ENCODE data around the gene USP3.

USP3 gene

DNA sequence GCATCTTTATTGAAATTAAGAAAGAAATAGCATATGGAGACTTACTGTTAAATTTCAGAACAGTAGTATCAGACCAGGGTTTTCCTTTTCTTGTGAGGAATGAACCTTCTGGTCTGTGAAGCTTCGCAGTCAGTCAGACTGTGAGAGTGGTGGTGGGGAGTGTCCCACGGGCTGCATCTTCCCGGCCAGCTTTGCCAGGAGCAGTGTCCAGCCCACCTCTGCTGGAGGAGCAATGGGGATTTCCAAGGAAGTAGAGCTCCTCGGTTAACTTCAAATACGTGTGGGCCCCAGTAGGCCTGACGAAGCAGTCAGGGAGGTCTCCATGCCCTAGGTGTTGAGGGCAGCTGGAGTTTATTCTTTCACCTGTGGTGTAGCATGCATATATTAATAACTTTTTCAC lies 51.9 kb downstream of the USP3 start:
- Histone ChIP-seq H4K8ac (ENCODE audit: low read depth, low read length) (no peak overlapping the region), H3K4ac (ENCODE audit: low read depth, low read length) (no peak overlapping the region), H4K5ac (ENCODE audit: low read length) (no peak overlapping the region), H3K27ac (ENCODE audit: low read depth, low read length) (no peak overlapping the region), H2BK15ac (replicated peaks; ENCODE audit: low read depth) (no peak overlapping the region), H3K9ac (ENCODE audit: low read length) (no peak overlapping the region), H3K23ac (ENCODE audit: low read length) (no peak overlapping the region), H3K79me1 (ENCODE audit: low read length) (peaks cover 1% of the 10 kb centered on the region), H2AK5ac (ENCODE audit: low read length) (no peak overlapping the region), H3K4me1 (ENCODE audit: control insufficient read depth, low read depth, low read length) (peaks cover 2% of the 10 kb centered on the region), H3K56ac (ENCODE audit: low read length) (no peak overlapping the region), H2BK120ac (ENCODE audit: low read depth, low read length) (no peak overlapping the region), H3K4me2 (ENCODE audit: low read length) (no peak overlapping the region), H3K4me3 (ENCODE audit: low read length) (no peak overlapping the region), H3K18ac (ENCODE audit: low read length) (no peak overlapping the region), H3K27me3 (ENCODE audit: insufficient read depth, low read length, poor library complexity) (no peaks in the 10 kb centered on the region), H3K36me3 (ENCODE audit: control insufficient read depth, insufficient read depth, low read length) (no peaks in the 10 kb centered on the region), H2BK5ac (ENCODE audit: low read length) (no peak overlapping the region), H3K79me2 (ENCODE audit: control insufficient read depth, insufficient read depth, low read length) (no peaks in the 10 kb centered on the region)
- WGBS (ENCODE audit: extremely low coverage, insufficient coverage, low lambda C conversion rate): no CpG with 5 or more reads among the region's 6 CpGs
- no peak for DNase-seq

DNA sequence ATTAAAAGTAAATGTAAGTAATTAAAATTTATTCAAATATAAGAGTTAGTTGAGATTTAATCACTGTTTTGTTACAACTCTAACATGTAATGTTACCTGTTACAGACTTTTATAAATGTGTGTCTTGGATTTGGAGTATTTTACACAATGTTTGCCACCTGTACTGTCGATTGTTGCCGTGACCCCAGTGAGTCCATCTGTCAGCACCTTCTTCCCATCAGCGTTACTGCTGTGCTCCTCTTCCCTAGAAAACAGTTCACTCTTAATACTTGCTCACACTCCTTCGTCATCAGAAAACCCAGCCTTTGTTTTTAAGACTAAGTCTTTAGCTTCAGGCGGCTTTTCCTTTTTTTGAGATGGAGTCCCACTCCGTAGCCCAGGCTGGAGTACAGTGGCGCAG lies 52.3 kb downstream of the USP3 start:
- WGBS (ENCODE audit: extremely low coverage, insufficient coverage, low lambda C conversion rate): no CpG with 5 or more reads among the region's 7 CpGs
- Histone ChIP-seq H3K9ac (ENCODE audit: low read length) (no peak overlapping the region), H2BK5ac (ENCODE audit: low read length) (no peak overlapping the region), H3K4me3 (ENCODE audit: low read length) (no peak overlapping the region), H2BK120ac (ENCODE audit: low read depth, low read length) (no peak overlapping the region), H4K8ac (ENCODE audit: low read depth, low read length) (no peak overlapping the region), H3K23ac (ENCODE audit: low read length) (no peak overlapping the region), H3K27me3 (ENCODE audit: insufficient read depth, low read length, poor library complexity) (no peaks in the 10 kb centered on the region), H3K79me1 (ENCODE audit: low read length) (peaks cover 1% of the 10 kb centered on the region), H3K4me2 (ENCODE audit: low read length) (no peak overlapping the region), H2AK5ac (ENCODE audit: low read length) (no peak overlapping the region), H4K5ac (ENCODE audit: low read length) (no peak overlapping the region), H3K27ac (ENCODE audit: low read depth, low read length) (no peak overlapping the region), H3K36me3 (ENCODE audit: control insufficient read depth, insufficient read depth, low read length) (no peaks in the 10 kb centered on the region), H3K56ac (ENCODE audit: low read length) (no peak overlapping the region), H2BK15ac (replicated peaks; ENCODE audit: low read depth) (no peak overlapping the region), H3K18ac (ENCODE audit: low read length) (no peak overlapping the region), H3K79me2 (ENCODE audit: control insufficient read depth, insufficient read depth, low read length) (no peaks in the 10 kb centered on the region), H3K4me1 (ENCODE audit: control insufficient read depth, low read depth, low read length) (peaks cover 2% of the 10 kb centered on the region), H3K4ac (ENCODE audit: low read depth, low read length) (no peak overlapping the region)
- DNase-seq: no peak

DNA sequence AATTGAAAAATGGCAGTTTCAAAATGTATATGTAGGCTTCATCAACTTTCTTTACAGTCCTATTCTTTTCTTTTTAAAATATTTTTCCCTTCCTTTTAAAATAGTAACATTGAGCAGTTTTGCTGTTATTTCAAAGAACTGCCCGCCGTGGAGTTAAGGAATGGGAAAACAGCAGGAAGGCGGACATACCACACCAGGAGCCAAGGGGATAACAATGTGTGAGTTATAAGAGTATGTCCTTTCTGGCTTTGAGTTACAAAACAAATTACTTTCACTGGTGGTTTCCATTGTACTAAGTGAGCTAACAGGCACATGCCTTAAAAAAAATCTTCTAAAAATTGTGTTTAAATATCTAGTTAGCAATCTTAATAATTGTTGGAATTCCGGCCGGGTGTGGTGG lies 55.4 kb downstream of the USP3 start:
- H4K8ac ChIP-seq (ENCODE audit: low read depth, low read length): no peak overlapping the region
- H2BK5ac ChIP-seq (ENCODE audit: low read length): no peak overlapping the region
- H3K79me1 ChIP-seq (ENCODE audit: low read length): no peaks in the 10 kb centered on the region
- H3K9ac ChIP-seq (ENCODE audit: low read length): no peak overlapping the region
- H3K56ac ChIP-seq (ENCODE audit: low read length): no peak overlapping the region
- peak; percentile 56 for DNase-seq
- H2BK120ac ChIP-seq (ENCODE audit: low read depth, low read length): no peak overlapping the region
- no peaks in the 10 kb centered on the region for H3K4me1 ChIP-seq (ENCODE audit: control insufficient read depth, low read depth, low read length)
- no peak overlapping the region for H3K18ac ChIP-seq (ENCODE audit: low read length)
- no peaks in the 10 kb centered on the region for H3K36me3 ChIP-seq (ENCODE audit: control insufficient read depth, insufficient read depth, low read length)
- H3K79me2 ChIP-seq (ENCODE audit: control insufficient read depth, insufficient read depth, low read length): no peaks in the 10 kb centered on the region
- no peak overlapping the region for H2BK15ac ChIP-seq (replicated peaks; ENCODE audit: low read depth)
- H3K27ac ChIP-seq (ENCODE audit: low read depth, low read length): no peak overlapping the region
- H3K27me3 ChIP-seq (ENCODE audit: insufficient read depth, low read length, poor library complexity): no peaks in the 10 kb centered on the region
- no CpG with 5 or more reads among the region's 5 CpGs for WGBS (ENCODE audit: extremely low coverage, insufficient coverage, low lambda C conversion rate)
- H4K5ac ChIP-seq (ENCODE audit: low read length): no peak overlapping the region
- no peak overlapping the region for H3K4me2 ChIP-seq (ENCODE audit: low read length)
- H2AK5ac ChIP-seq (ENCODE audit: low read length): no peak overlapping the region
- no peak overlapping the region for H3K4me3 ChIP-seq (ENCODE audit: low read length)
- no peak overlapping the region for H3K4ac ChIP-seq (ENCODE audit: low read depth, low read length)
- H3K23ac ChIP-seq (ENCODE audit: low read length): no peak overlapping the region

DNA sequence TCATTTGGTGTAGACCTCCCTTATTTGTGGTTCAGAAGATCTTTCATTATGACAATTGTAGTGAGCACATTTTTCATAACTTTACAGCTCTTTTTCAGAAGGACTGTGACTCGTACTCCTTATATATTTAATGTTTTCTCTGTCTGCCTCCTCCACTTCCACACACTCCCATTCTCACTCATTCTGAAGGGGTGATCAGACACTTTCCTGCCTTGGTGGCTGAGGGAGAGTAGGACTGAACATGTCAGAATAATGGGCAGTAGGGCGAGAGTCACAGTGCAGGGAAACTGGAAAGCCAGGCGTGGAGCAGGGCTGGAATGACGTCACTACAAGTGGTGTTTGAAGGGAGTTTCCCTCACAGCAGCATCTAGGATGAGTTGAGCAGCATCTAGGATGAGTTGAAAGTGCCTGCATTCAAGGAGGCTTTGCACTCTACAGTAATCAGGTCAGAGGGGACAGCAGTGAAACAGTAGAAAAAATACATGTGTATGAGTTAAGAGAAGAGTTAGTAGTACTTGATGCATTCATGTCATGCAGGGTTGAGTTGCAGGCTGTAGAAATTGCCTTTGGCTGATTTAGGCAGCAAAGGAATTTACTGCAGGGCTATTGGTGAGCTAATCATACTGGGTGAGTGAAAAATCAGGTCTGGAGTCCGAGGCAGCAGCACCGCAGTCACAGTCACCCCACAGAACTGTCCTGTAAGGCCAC lies 56.5 kb downstream of the USP3 start:
- Histone ChIP-seq H3K4me3 (ENCODE audit: low read length) (no peak overlapping the region), H4K5ac (ENCODE audit: low read length) (no peak overlapping the region), H3K4me2 (ENCODE audit: low read length) (no peak overlapping the region), H3K9ac (ENCODE audit: low read length) (no peak overlapping the region), H3K36me3 (ENCODE audit: control insufficient read depth, insufficient read depth, low read length) (no peaks in the 10 kb centered on the region), H3K27me3 (ENCODE audit: insufficient read depth, low read length, poor library complexity) (no peaks in the 10 kb centered on the region), H2BK5ac (ENCODE audit: low read length) (no peak overlapping the region), H3K23ac (ENCODE audit: low read length) (no peak overlapping the region), H3K79me1 (ENCODE audit: low read length) (no peaks in the 10 kb centered on the region), H3K27ac (ENCODE audit: low read depth, low read length) (no peak overlapping the region), H2BK120ac (ENCODE audit: low read depth, low read length) (no peak overlapping the region), H3K4me1 (ENCODE audit: control insufficient read depth, low read depth, low read length) (no peaks in the 10 kb centered on the region), H3K56ac (ENCODE audit: low read length) (no peak overlapping the region), H2BK15ac (replicated peaks; ENCODE audit: low read depth) (no peak overlapping the region), H3K79me2 (ENCODE audit: control insufficient read depth, insufficient read depth, low read length) (no peaks in the 10 kb centered on the region), H3K4ac (ENCODE audit: low read depth, low read length) (no peak overlapping the region), H2AK5ac (ENCODE audit: low read length) (no peak overlapping the region), H3K18ac (ENCODE audit: low read length) (no peak overlapping the region), H4K8ac (ENCODE audit: low read depth, low read length) (no peak overlapping the region)
- DNase-seq: peak; percentile 30
- WGBS (ENCODE audit: extremely low coverage, insufficient coverage, low lambda C conversion rate): no CpG with 5 or more reads among the region's 6 CpGs

DNA sequence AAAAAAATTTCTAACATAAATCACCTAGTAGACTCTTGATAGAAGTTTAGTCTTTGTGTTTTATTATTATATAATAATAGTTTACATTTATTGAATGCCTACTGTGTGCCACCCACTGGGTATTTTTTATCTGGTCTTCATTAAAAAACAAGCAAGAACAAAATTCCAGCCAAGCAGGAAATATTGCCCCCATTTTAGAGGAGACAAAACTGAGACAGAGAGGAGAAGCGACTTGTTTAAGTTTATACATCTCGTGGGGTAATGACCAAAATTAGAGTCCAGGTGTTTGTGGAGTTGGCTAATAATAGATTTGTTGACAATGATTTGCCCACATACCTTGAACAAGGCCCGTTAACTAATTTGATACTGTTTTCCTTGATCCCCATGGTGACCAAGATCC lies 59.7 kb downstream of the USP3 start:
- H3K79me2 ChIP-seq (ENCODE audit: control insufficient read depth, insufficient read depth, low read length): no peaks in the 10 kb centered on the region
- H3K18ac ChIP-seq (ENCODE audit: low read length): no peak overlapping the region
- H4K5ac ChIP-seq (ENCODE audit: low read length): no peak overlapping the region
- WGBS (ENCODE audit: extremely low coverage, insufficient coverage, low lambda C conversion rate): no CpG with 5 or more reads among the region's 3 CpGs
- no peak overlapping the region for H2BK15ac ChIP-seq (replicated peaks; ENCODE audit: low read depth)
- no peak overlapping the region for H2BK5ac ChIP-seq (ENCODE audit: low read length)
- H3K4ac ChIP-seq (ENCODE audit: low read depth, low read length): no peak overlapping the region
- H2BK120ac ChIP-seq (ENCODE audit: low read depth, low read length): no peak overlapping the region
- no peaks in the 10 kb centered on the region for H3K27me3 ChIP-seq (ENCODE audit: insufficient read depth, low read length, poor library complexity)
- H3K79me1 ChIP-seq (ENCODE audit: low read length): no peaks in the 10 kb centered on the region
- no peak overlapping the region for H3K23ac ChIP-seq (ENCODE audit: low read length)
- no peak overlapping the region for H3K56ac ChIP-seq (ENCODE audit: low read length)
- no peak overlapping the region for H2AK5ac ChIP-seq (ENCODE audit: low read length)
- no peak overlapping the region for H4K8ac ChIP-seq (ENCODE audit: low read depth, low read length)
- H3K4me2 ChIP-seq (ENCODE audit: low read length): no peak overlapping the region
- H3K4me1 ChIP-seq (ENCODE audit: control insufficient read depth, low read depth, low read length): no peaks in the 10 kb centered on the region
- no peak overlapping the region for H3K9ac ChIP-seq (ENCODE audit: low read length)
- H3K4me3 ChIP-seq (ENCODE audit: low read length): no peak overlapping the region
- H3K27ac ChIP-seq (ENCODE audit: low read depth, low read length): no peak overlapping the region
- H3K36me3 ChIP-seq (ENCODE audit: control insufficient read depth, insufficient read depth, low read length): no peaks in the 10 kb centered on the region
- DNase-seq: no peak
